ENCODE results near the gene GSTO1. TPM values are rescaled to one million over a fixed set of nuclear protein-coding genes. Genes with fewer than 3 reads are reported as not detected.

Gene GSTO1
- total and polyA plus RNA-seq, 2 of the 13 experiments (the other 11 are each of a cell fraction or from before 2014, with no cell fraction given): 228 to 300 TPM

- Histone ChIP-seq H2AFZ (ENCODE audit: low read length) (no peak overlapping the region), H3K4me3 (replicated peaks in 1 of 3; ENCODE audit: insufficient read depth in 1 of 3, low read depth in 2 of 3, low read length in 3 of 3) (no peak overlapping the region), H3K27me3 (ENCODE audit: control insufficient read depth in 1 of 2, insufficient read depth in 2 of 2, low read length in 2 of 2) (no peaks in the 10 kb centered on the region), H3K36me3 (replicated peaks in 1 of 2; ENCODE audit: control insufficient read depth in 1 of 2, insufficient read depth in 2 of 2, low read length in 2 of 2) (peaks cover 8 to 10% of the 10 kb centered on the region in 2 experiments; a peak in 4 of 5 replicates), H3K4me2 (ENCODE audit: low read depth, low read length) (no peak overlapping the region), H3K9me3 (ENCODE audit: low read length) (no peaks in the 10 kb centered on the region), H4K20me1 (ENCODE audit: insufficient read depth, low read length) (0 out of 2 replicates have a peak, but pooled peaks cover 3% of the 10 kb centered on the region), H3K27ac (ENCODE audit: extremely low read length, insufficient read depth, low read length) (no peak overlapping the region), H3K79me2 (ENCODE audit: insufficient read depth, low read length) (no peaks in the 10 kb centered on the region), H3K9ac (ENCODE audit: insufficient read depth, low read depth, low read length) (no peak overlapping the region), H3K4me1 (ENCODE audit: insufficient read depth, low read length) (no peaks in the 10 kb centered on the region)
- intact Hi-C loops (cut with micrococcal nuclease; ENCODE audit: unreplicated experiment): no loop called here
- CTCF ChIA-PET (ENCODE audit: low intra/inter-chr PET ratio, low total read pairs): interaction anchor here (1.1 kb wide), 1 partner anchor 35 kb away, joined by 3 read pairs; no protein-coding TSS in a partner anchor
- 99% methylated on average over 18 of the region's 22 CpGs for WGBS (ENCODE audit: low lambda C conversion rate)
- ATAC-seq (no peak), FAIRE-seq (no peak), DNase-seq (ENCODE audit: low spot score) (no peak)
- in situ Hi-C loops (cut with HindIII; ENCODE audit: extremely low pct_ligation_motif_present, low pct_unique_long_range_greater_than_20kb): no loop called here
- POLR2A ChIA-PET: no interaction called here
- no TSS peak for BruUV-seq (replicated peaks)
- TF ChIP-seq AHDC1 (CRISPR knock-in tag; IDR thresholded peaks at IDR 0.05; ENCODE audit: borderline replicate concordance) (no peak), ZNF598 (CRISPR knock-in tag; IDR thresholded peaks at IDR 0.05; ENCODE audit: borderline replicate concordance) (no peak), ZNF180 (CRISPR knock-in tag; IDR thresholded peaks at IDR 0.05; ENCODE audit: borderline replicate concordance, low read depth) (no peak), TFE3 (CRISPR knock-in tag; IDR thresholded peaks at IDR 0.05) (no peak), BCL3 (CRISPR knock-in tag; IDR thresholded peaks at IDR 0.05) (no peak), ZNF136 (CRISPR knock-in tag; IDR thresholded peaks at IDR 0.05; ENCODE audit: low read depth) (no peak), TARDBP (CRISPR knock-in tag; IDR thresholded peaks at IDR 0.05) (no peak), ZNF737 (CRISPR knock-in tag; IDR thresholded peaks at IDR 0.05; ENCODE audit: borderline replicate concordance) (no peak), E2F2 (CRISPR knock-in tag; IDR thresholded peaks at IDR 0.05; ENCODE audit: borderline replicate concordance) (no peak), EP300 (IDR thresholded peaks at IDR 0.05; ENCODE audit: low read depth in 2 of 2, low read length in 2 of 2) (no peak), EP300 (CRISPR knock-in tag; IDR thresholded peaks at IDR 0.05; ENCODE audit: borderline replicate concordance) (no peak), TBP (CRISPR knock-in tag; IDR thresholded peaks at IDR 0.05) (no peak), JARID2 (CRISPR knock-in tag; IDR thresholded peaks at IDR 0.05; ENCODE audit: insufficient replicate concordance) (no peak)
Observed at GRCh38 chr10:104315486-104315921, 60.8 kb downstream of the GSTO1 start.

Measured in HepG2 (cell line).